ENCODE results near the gene CLEC1B.
"Not testable (repeated sequence)": the region's sequence is repeated elsewhere in the genome, so short reads cannot be mapped to it uniquely, and the experiment has no call there.

The CLEC1B gene

GRCh38 chr12:9999016-9999415 lies at the start of gene CLEC1B:
TSS of gene CLEC1B (minus strand) at chr12:9999121. CDS start at chr12:9999100, 21 bp downstream.
- no peak for DNase-seq

GRCh38 chr12:10048526-10048925 lies 49.6 kb upstream of the CLEC1B start:
- DNase-seq: no peak

- DNase-seq: no peak
Observed at GRCh38 chr12:10042167-10042566, 43.2 kb upstream of the CLEC1B start.

- DNase-seq: no peak
Observed at GRCh38 chr12:10033783-10034545, 35.0 kb upstream of the CLEC1B start.

GRCh38 chr12:10031771-10032175 lies 32.9 kb upstream of the CLEC1B start:
- no peak for DNase-seq

GRCh38 chr12:10031321-10031720 lies 32.4 kb upstream of the CLEC1B start:
- DNase-seq: no peak

- no peak for DNase-seq
Observed at GRCh38 chr12:10030446-10030845, 31.5 kb upstream of the CLEC1B start, which contains the start of gene CLEC9A. TSS of gene CLEC9A (plus strand) at chr12:10030682. CDS start at chr12:10052688, 22,006 bp downstream.

- no peak for DNase-seq
Observed at GRCh38 chr12:10027721-10028120, 28.8 kb upstream of the CLEC1B start.

- DNase-seq: no peak
Observed at GRCh38 chr12:10027311-10027710, 28.4 kb upstream of the CLEC1B start.

- DNase-seq: not testable (repeated sequence)
Observed at GRCh38 chr12:10026666-10027065, 27.7 kb upstream of the CLEC1B start.

GRCh38 chr12:10025236-10025635 lies 26.3 kb upstream of the CLEC1B start:
- DNase-seq: no peak

GRCh38 chr12:10021342-10021741 lies 22.4 kb upstream of the CLEC1B start:
- DNase-seq: no peak

- no peak for DNase-seq
Observed at GRCh38 chr12:10018386-10018785, 19.5 kb upstream of the CLEC1B start.

- no peak for DNase-seq
Observed at GRCh38 chr12:10016881-10017280, 18.0 kb upstream of the CLEC1B start.

- no peak for DNase-seq
Observed at GRCh38 chr12:10015450-10015849, 16.5 kb upstream of the CLEC1B start.

GRCh38 chr12:10012630-10013330 lies 13.9 kb upstream of the CLEC1B start:
- no peak for DNase-seq

- no peak for DNase-seq
Observed at GRCh38 chr12:10001171-10001776, 2.4 kb upstream of the CLEC1B start.

- DNase-seq: no peak
Observed at GRCh38 chr12:9992296-9992695, 6.6 kb downstream of the CLEC1B start.

GRCh38 chr12:9991876-9992275 lies 7.0 kb downstream of the CLEC1B start:
- no peak for DNase-seq

GRCh38 chr12:9980126-9980525 lies 18.8 kb downstream of the CLEC1B start:
- no peak for DNase-seq

- no peak for DNase-seq
Observed at GRCh38 chr12:9977916-9978315, 21.0 kb downstream of the CLEC1B start.

- not testable (repeated sequence) for DNase-seq
Observed at GRCh38 chr12:9976626-9977025, 22.3 kb downstream of the CLEC1B start.

GRCh38 chr12:9975614-9976013 lies 23.3 kb downstream of the CLEC1B start:
- no peak for DNase-seq

GRCh38 chr12:9974731-9975130 lies 24.2 kb downstream of the CLEC1B start:
- DNase-seq: not testable (repeated sequence)

Measured in stimulated activated CD4-positive, alpha-beta T cell treated with anti-CD3 and anti-CD28 coated beads, Interleukin-12 subunit alpha, Interleukin-12 subunit beta, amount 100 ng/mL, for 4 hours (primary cell).